Glomerular endothelial cell (primary cell): ENCODE measurements around the gene TULP3. TPM values are rescaled to one million over a fixed set of nuclear protein-coding genes. Genes with fewer than 3 reads are reported as not detected.

Experiments used
- DNase-seq: peaks from one replicate; pipeline ENCODE4 v3.0.0-alpha.2; 2011; ENCODE audit warnings: low read depth, low spot score; ENCODE audit errors: extremely low read depth
- total RNA-seq: library from RNA; depleted of rRNA; stranded (reverse); fragments of >200 nt; gene quantifications from 2 replicates; pipeline ENCODE4 v1.2.3, GENCODE V29; 2015

Gene TULP3
- total RNA-seq, 1 donor from 2014 or later, result 24.0 TPM

- no peak for DNase-seq
These were observed 33.3 kb downstream of the TULP3 start for GRCh38 chr12:2924019-2924418.

- DNase-seq, result no peak
These were observed 34.8 kb downstream of the TULP3 start for GRCh38 chr12:2925322-2925995.

GRCh38 chr12:2930865-2931264, 40.2 kb downstream of the TULP3 start:
- DNase-seq, result no peak

GRCh38 chr12:2933586-2933985, 42.9 kb downstream of the TULP3 start:
- DNase-seq, result no peak

GRCh38 chr12:2934371-2934770, 43.7 kb downstream of the TULP3 start:
- DNase-seq, result no peak

GRCh38 chr12:2936301-2936700, 45.6 kb downstream of the TULP3 start:
- no peak for DNase-seq

GRCh38 chr12:2937500-2937899, 46.8 kb downstream of the TULP3 start:
- DNase-seq, result no peak

GRCh38 chr12:2939191-2939590, 48.5 kb downstream of the TULP3 start:
- no peak for DNase-seq

- no peak for DNase-seq
These were observed 49.9 kb downstream of the TULP3 start for GRCh38 chr12:2940564-2940963.

GRCh38 chr12:2941524-2941923, 50.8 kb downstream of the TULP3 start:
- no peak for DNase-seq

- no peak for DNase-seq
These were observed 53.8 kb downstream of the TULP3 start for GRCh38 chr12:2944401-2945047.

GRCh38 chr12:2949411-2949810, 58.7 kb downstream of the TULP3 start:
- no peak for DNase-seq

- DNase-seq, result no peak
These were observed 65.2 kb downstream of the TULP3 start for GRCh38 chr12:2955888-2956287.

- DNase-seq, result no peak
These were observed 67.2 kb downstream of the TULP3 start for GRCh38 chr12:2957816-2958431.

GRCh38 chr12:2958432-2959191, 67.9 kb downstream of the TULP3 start:
- DNase-seq, result no peak

GRCh38 chr12:2959192-2959504, 68.5 kb downstream of the TULP3 start, which contains the start of gene TEAD4:
TSS of gene TEAD4 (plus strand) at chr12:2959397.
- no peak for DNase-seq

GRCh38 chr12:2959505-2960389, 69.1 kb downstream of the TULP3 start:
- DNase-seq, result no peak

- no peak for DNase-seq
These were observed 69.8 kb downstream of the TULP3 start for GRCh38 chr12:2960390-2960956.

- no peak for DNase-seq
These were observed 70.4 kb downstream of the TULP3 start for GRCh38 chr12:2960996-2961616.

- no peak for DNase-seq
These were observed 71.0 kb downstream of the TULP3 start for GRCh38 chr12:2961705-2962104.
